Activated CD4-positive, alpha-beta memory T cell treated with anti-CD3 and anti-CD28 coated beads, Interleukin-2, amount 10 ng/mL, durations not matched to agents 7 days and 5 days (primary cell): ENCODE measurements around the gene RUNX2. TPM values are rescaled to one million over a fixed set of nuclear protein-coding genes. Genes with fewer than 3 reads are reported as not detected.
A peak's percentile ranks its signal among the peaks of the same experiment; 100 is the strongest.

Experiments used
- CTCF ChIA-PET: fragments of 350-600 bp; sonication (Branson Sonifier 250); formaldehyde crosslinking; loops from one replicate; lab custom pipeline; 2021; ENCODE audit warnings: antibody characterized with exemption, inconsistent platforms; lab: Charles Lee
- POLR2A ChIA-PET: fragments of 350-600 bp; sonication (Branson Sonifier 250); formaldehyde crosslinking; loops from one replicate; lab custom pipeline; 2021; ENCODE audit warnings: antibody characterized with exemption; lab: Charles Lee
- DNase-seq: peaks from one replicate; pipeline ENCODE4 v3.0.0-alpha.2; 2020
- H3K27ac Mint-ChIP-seq: one replicate; pipeline ENCODE4 v1.8.0; 2021; ENCODE audit warnings: mild to moderate bottlenecking, mixed read lengths
- H3K27me3 Mint-ChIP-seq: one replicate; pipeline ENCODE4 v1.8.0; 2021; ENCODE audit warnings: mixed read lengths
- H3K36me3 Mint-ChIP-seq: one replicate; pipeline ENCODE4 v1.8.0; 2021; ENCODE audit warnings: low read depth, mixed read lengths
- H3K4me1 Mint-ChIP-seq: one replicate; pipeline ENCODE4 v1.8.0; 2021; ENCODE audit warnings: mixed read lengths
- H3K4me3 Mint-ChIP-seq: one replicate; pipeline ENCODE4 v1.8.0; 2021; ENCODE audit warnings: mild to moderate bottlenecking, mixed read lengths
- H3K9me3 Mint-ChIP-seq: one replicate; pipeline ENCODE4 v1.8.0; 2021; ENCODE audit warnings: mixed read lengths
- total RNA-seq, 2 experiments: library from RNA; stranded (reverse); gene quantifications; one replicate each; pipeline ENCODE4 v1.2.3, GENCODE V29; 2021

RUNX2 gene
- total RNA-seq, 2 experiments from 2014 or later = 42.2 to 43.4 TPM

DNA sequence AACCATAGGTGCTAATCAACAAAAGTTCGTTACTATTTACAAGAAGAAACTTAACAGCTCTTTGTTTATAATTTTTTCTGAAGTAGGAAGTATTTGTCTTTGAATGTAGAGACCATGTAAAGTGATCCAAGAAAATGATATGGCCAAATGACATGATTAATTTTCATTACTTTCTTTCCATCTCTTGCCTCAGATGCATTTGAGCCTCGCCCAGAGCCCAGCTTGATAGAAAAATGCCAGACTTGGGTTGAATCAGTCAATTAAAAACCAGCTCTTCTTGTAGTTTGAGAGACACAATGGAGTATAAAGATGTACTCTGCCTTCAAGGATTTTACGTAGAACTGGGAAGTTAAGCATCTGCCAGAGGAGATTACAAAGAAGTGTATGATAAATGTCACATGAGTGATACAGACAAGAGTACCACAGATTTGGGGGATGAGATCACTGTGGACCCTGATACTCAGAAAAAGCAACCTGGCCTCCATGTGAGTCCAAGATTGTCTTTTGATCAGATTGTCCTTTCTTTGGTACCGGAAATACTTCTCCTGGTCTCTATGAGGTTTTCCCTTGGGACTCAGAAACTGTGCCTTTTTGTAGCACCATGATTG, 142.1 kb downstream of the RUNX2 start:
- Mint-ChIP-seq H3K4me3 (no peak overlapping the region), H3K27ac (no peak overlapping the region), H3K4me1 (peaks cover 59% of the 10 kb centered on the region), H3K27me3 (no peaks in the 10 kb centered on the region), H3K36me3 (peaks cover 66% of the 10 kb centered on the region), H3K9me3 (no peaks in the 10 kb centered on the region)
- ChIA-PET POLR2A (interaction anchor here (0.8 to 1.4 kb wide), 3 partner anchors 16 to 28 kb away, joined by 3 read pairs; no protein-coding TSS in a partner anchor), CTCF (no interaction called here)
- no peak for DNase-seq

DNA sequence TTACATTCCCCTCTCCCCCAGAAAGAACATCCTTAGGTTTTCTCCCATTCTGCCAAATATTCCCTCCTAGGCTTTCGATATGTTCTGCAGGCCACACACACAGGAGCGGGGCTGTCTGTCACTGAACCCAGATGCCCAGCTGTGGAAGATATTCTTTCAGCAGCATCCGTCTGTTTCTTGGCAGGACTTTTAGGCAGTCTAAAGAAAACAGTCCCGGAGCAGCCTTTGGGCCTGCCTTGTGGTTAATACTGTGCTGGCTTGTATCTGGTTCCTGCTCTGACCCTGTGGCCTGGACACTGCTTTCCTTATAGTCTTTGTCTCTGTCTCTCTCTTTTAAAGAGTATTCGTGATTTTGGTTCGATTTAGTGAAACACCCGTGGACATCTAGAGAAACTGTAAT, 144.3 kb downstream of the RUNX2 start:
- Mint-ChIP-seq H3K4me1 (peaks cover 60% of the 10 kb centered on the region), H3K27ac (no peak overlapping the region), H3K4me3 (no peak overlapping the region), H3K27me3 (no peaks in the 10 kb centered on the region), H3K9me3 (no peaks in the 10 kb centered on the region), H3K36me3 (peaks cover 69% of the 10 kb centered on the region)
- CTCF ChIA-PET = interaction anchor here (1.1 kb wide), 1 partner anchor 458 kb away, joined by 3 read pairs; no protein-coding TSS in a partner anchor
- no peak for DNase-seq
- POLR2A ChIA-PET = no interaction called here

DNA sequence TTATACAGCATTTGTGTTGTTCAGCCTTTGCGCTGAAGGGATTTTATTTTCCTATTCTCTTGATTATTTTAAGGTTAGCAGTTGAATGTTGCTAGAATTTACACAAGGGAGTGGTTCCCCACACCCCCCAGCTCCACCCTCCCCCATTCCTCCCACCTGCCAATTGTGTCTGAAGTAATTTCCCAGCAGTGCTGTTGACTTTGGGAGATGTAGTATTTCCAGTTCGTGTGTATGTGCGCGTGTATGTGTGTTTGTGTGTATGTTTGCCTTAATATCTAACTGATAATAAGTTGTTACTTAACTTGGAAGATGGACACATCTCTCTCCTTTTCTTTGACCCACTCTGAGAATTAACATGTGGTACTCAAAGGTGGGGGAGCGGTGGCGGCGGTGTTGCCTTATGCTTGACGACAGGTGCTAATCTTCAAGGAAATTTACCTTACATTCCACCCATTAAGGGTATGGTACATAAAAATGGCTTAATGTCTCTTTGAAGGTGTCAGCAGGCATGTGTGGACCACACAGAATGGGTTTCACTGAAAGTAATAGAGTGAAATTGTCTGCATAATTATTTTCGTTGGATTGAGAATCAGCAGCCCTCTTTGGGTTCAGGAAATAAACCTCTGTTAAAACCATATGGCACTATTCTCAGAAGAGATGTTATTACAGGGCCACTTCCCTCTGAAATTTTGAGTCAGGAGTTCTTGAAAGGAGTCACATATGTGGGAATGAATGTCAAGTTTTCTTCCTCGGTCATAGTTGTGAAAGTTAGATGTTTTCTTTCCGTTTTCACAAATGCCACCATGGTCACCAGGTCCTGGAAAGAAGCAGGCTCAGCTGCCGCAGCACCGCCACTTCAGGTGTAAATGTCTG, 145.2 kb downstream of the RUNX2 start:
- ChIA-PET POLR2A (no interaction called here), CTCF (no interaction called here)
- Mint-ChIP-seq H3K36me3 (peaks cover 61% of the 10 kb centered on the region), H3K27me3 (no peaks in the 10 kb centered on the region), H3K27ac (peak overlapping the region; percentile 3), H3K4me3 (no peak overlapping the region), H3K9me3 (no peaks in the 10 kb centered on the region), H3K4me1 (peaks cover 53% of the 10 kb centered on the region)
- no peak for DNase-seq

DNA sequence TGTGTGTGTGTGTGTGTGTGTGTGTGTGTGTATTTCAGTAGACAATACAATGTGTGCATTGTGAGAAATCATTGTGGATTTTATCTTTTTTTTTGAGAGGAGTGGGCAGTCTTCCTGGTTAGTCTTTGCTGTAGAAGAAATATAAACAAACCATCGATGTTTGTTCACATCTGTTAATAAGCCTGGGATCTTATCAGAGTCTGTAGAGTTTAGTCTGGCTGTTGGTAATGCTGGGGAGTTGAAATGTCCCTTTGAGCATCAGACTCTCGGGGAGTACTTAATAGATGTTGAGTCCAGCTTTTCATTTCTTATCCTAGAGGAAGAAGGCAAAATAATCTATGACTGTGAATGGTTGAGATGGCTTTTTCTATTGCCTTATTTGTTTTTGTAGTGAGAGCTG, 146.2 kb downstream of the RUNX2 start:
- Mint-ChIP-seq H3K36me3 (peaks cover 56% of the 10 kb centered on the region), H3K27me3 (no peaks in the 10 kb centered on the region), H3K4me1 (peaks cover 48% of the 10 kb centered on the region), H3K27ac (peak overlapping the region; percentile 23), H3K9me3 (no peaks in the 10 kb centered on the region), H3K4me3 (no peak overlapping the region)
- ChIA-PET CTCF (no interaction called here), POLR2A (interaction anchor here (1.1 to 1.5 kb wide), 2 partner anchors 12 to 15 kb away, joined by 3 read pairs; no protein-coding TSS in a partner anchor)
- DNase-seq = no peak

DNA sequence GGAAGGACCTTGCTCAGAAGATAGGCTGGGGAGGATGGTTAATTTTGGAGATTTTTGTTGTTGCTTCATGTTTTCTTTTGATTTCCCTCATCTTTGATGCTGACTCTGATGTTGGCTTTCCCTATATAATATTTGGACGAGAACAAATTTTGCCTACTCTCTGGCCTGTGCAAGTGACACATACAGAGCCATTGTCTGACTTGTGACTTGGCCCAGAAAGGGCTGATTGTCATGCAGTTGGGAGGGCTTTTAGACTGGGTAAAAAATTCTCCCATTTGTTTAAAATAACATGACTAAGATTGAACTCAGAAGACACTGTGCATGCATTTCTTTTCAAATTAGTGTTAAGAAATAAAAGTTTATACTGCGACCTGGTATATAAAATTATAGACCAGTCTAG, 148.2 kb downstream of the RUNX2 start:
- CTCF ChIA-PET = interaction anchor here (1.4 kb wide), 1 partner anchor 238 kb away, joined by 3 read pairs; no protein-coding TSS in a partner anchor
- H3K36me3 Mint-ChIP-seq = peaks cover 48% of the 10 kb centered on the region

DNA sequence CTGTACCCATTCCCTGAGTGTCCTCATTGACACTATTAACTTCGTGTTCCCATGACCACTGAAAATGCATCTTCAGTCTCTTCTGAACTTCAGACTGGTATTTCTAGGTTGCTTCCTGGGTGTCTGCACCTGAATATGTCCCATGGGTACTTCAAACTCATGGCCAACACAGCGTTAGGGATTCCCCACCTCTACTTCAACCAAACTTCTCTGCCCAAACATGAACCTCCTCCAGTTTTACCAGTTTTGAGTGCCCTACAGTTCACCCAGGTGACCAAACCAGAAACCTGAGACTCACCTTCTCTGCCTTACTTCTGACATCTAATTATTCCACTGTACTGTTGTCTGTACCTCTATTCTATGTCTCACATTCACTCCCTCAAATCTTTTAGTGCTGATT, 149.1 kb downstream of the RUNX2 start:
- peaks cover 53% of the 10 kb centered on the region for H3K4me1 Mint-ChIP-seq
- ChIA-PET POLR2A (interaction anchor here (1.0 to 2.3 kb wide), 2 partner anchors 13 to 19 kb away, joined by 3 to 7 read pairs; no protein-coding TSS in a partner anchor), CTCF (interaction anchor here (1.4 kb wide), 1 partner anchor 237 kb away, joined by 3 read pairs; no protein-coding TSS in a partner anchor)
- DNase-seq = no peak
- no peak overlapping the region for H3K4me3 Mint-ChIP-seq
- no peaks in the 10 kb centered on the region for H3K9me3 Mint-ChIP-seq
- no peaks in the 10 kb centered on the region for H3K27me3 Mint-ChIP-seq
- H3K36me3 Mint-ChIP-seq = peaks cover 45% of the 10 kb centered on the region
- no peak overlapping the region for H3K27ac Mint-ChIP-seq

More for the DNA sequence above, 148.2 kb downstream of the RUNX2 start:
- Mint-ChIP-seq H3K27me3 (no peaks in the 10 kb centered on the region), H3K9me3 (no peaks in the 10 kb centered on the region), H3K4me1 (peaks cover 55% of the 10 kb centered on the region), H3K4me3 (no peak overlapping the region), H3K27ac (peak overlapping the region; percentile 11)
- POLR2A ChIA-PET = interaction anchor here (1.0 kb wide), 1 partner anchor 14 kb away, joined by 3 read pairs; no protein-coding TSS in a partner anchor
- no peak for DNase-seq

DNA sequence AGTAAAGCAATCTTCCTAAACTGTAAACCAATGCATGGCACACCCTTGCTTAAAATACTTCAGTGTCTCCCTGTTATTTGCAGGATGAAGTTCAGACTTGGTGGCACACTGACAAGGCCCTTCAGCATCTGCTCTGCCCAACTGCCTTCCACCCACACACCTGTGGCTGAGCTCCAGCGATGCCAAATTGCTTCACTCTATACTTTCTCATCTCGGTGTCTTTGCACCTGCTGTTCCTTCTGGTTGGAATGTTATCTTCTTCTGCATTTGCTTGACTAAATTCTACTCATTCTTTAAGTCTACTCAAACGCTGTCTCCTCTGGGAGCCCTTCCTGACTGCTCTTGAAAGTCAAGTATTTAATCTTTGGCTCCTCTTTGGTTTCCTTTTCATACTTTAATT, 149.7 kb downstream of the RUNX2 start:
- POLR2A ChIA-PET = interaction anchor here (1.4 to 2.3 kb wide), 2 partner anchors 18 to 27 kb away, joined by 3 to 7 read pairs; no protein-coding TSS in a partner anchor
- no peak for DNase-seq
- Mint-ChIP-seq H3K4me3 (no peak overlapping the region), H3K27me3 (no peaks in the 10 kb centered on the region), H3K36me3 (peaks cover 42% of the 10 kb centered on the region), H3K9me3 (no peaks in the 10 kb centered on the region), H3K4me1 (peaks cover 50% of the 10 kb centered on the region), H3K27ac (no peak overlapping the region)
- CTCF ChIA-PET = interaction anchor here (1.4 kb wide), 1 partner anchor 237 kb away, joined by 3 read pairs; no protein-coding TSS in a partner anchor

DNA sequence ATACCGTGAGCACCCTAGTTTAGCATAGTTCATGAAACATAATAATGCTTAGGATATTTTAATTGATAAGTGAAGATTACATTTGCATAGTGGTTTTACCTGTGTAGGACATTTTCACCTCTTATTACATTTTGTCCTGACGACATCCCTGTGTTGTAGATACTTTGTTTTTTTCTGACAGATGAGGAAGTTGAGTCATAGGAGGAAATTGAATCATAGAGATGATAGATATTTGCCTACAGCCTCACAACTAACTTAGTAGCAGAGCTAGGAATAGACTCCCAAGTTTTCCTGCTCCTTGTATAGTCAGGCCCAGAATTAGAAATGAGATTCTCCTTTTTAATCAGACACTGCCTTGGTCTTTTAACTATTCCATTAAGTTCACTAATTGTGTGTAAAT, 150.1 kb downstream of the RUNX2 start:
- POLR2A ChIA-PET = interaction anchor here (0.8 to 2.3 kb wide), 3 partner anchors 18 to 32 kb away, joined by 3 to 7 read pairs (median 3); no protein-coding TSS in a partner anchor
- CTCF ChIA-PET = no interaction called here
- Mint-ChIP-seq H3K9me3 (no peaks in the 10 kb centered on the region), H3K36me3 (peaks cover 43% of the 10 kb centered on the region), H3K27me3 (no peaks in the 10 kb centered on the region), H3K4me3 (no peak overlapping the region), H3K27ac (no peak overlapping the region), H3K4me1 (peaks cover 49% of the 10 kb centered on the region)
- DNase-seq = no peak

DNA sequence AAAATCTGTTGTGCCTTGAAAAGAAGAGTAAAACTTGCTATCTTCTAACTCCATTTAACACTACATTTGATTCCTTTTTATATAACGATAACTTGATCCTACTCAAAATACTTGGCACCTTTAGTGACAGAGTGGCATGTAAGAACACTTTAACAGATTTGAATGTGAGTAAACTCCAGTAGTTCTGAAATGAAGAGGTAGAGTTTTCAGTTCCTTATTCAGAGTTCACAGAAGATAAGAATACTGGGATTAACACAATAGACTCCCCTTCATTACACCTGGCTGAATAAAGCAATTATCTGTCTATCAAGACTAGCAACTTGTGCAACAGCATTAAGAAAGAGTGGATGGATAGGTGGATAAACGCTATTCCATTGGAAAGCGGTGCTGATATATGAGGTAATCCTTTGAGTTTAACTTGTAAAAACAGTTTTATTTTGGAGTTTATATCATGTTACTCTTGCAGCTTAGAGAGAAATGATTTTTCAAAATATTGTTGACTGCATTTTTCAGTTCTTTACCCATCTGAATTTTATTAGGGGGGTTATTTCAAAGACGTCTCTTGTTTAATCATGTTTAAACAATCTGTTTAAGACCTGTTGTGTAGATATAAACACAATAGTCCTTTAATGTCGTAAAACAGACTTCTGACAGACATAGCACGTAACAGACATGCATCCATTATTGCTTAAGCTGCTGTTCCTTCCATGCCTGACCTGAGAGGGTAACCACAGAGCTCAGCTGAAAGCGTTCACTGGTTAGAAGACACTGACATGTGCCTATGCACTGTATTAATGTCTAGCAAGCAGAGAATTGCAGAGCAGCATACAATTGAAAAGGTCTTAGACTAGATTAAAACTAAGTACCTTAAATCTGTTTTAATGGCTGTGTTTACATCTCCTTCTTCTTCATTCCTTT, 152.0 kb downstream of the RUNX2 start:
- no peak for DNase-seq
- H3K27ac Mint-ChIP-seq = no peak overlapping the region

DNA sequence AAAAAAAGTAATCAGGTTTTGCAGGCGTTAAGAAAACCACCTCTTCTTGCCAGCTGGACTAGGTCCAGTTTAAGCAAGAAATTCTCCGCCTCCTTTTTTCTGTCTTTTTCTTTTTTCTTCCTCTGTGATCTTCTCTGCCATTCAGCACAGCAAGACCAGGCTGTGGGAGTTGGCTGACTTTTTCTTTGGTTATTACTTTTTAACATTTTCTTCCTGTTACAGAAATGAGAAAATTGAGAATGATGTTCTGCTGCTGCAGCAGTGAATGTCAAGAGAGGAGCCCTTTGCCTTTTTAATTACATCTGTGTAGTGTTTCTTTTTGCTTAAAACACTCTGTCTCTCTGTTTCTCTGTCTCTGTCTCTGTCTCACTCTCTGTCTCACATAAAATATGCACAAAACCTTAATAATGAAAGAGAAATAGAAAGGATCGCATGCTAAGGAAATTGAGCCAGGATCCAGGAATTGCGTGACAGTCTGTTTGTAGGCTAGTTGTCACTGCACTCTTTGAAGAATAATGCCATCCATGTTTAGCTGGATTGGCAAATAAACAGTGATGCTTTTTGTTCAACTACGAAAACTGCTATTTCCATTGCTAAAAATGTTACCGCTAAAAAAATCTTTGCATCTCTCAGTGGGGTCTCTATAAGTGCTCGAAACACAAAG, 152.8 kb downstream of the RUNX2 start:
- DNase-seq = no peak
- POLR2A ChIA-PET = interaction anchor here (1.2 kb wide), 1 partner anchor 44 kb away, joined by 5 read pairs; no protein-coding TSS in a partner anchor
- H3K27me3 Mint-ChIP-seq = no peaks in the 10 kb centered on the region
- no peak overlapping the region for H3K4me3 Mint-ChIP-seq
- H3K4me1 Mint-ChIP-seq = peaks cover 45% of the 10 kb centered on the region
- no peaks in the 10 kb centered on the region for H3K9me3 Mint-ChIP-seq
- peaks cover 45% of the 10 kb centered on the region for H3K36me3 Mint-ChIP-seq
- H3K27ac Mint-ChIP-seq = no peak overlapping the region
- CTCF ChIA-PET = no interaction called here

More for the DNA sequence above, 152.0 kb downstream of the RUNX2 start:
- H3K4me1 Mint-ChIP-seq = peaks cover 48% of the 10 kb centered on the region
- POLR2A ChIA-PET = interaction anchor here (1.2 kb wide), 1 partner anchor 43 kb away, joined by 5 read pairs; no protein-coding TSS in a partner anchor
- no peaks in the 10 kb centered on the region for H3K9me3 Mint-ChIP-seq
- H3K27me3 Mint-ChIP-seq = no peaks in the 10 kb centered on the region
- CTCF ChIA-PET = no interaction called here
- H3K36me3 Mint-ChIP-seq = peaks cover 42% of the 10 kb centered on the region
- no peak overlapping the region for H3K4me3 Mint-ChIP-seq

DNA sequence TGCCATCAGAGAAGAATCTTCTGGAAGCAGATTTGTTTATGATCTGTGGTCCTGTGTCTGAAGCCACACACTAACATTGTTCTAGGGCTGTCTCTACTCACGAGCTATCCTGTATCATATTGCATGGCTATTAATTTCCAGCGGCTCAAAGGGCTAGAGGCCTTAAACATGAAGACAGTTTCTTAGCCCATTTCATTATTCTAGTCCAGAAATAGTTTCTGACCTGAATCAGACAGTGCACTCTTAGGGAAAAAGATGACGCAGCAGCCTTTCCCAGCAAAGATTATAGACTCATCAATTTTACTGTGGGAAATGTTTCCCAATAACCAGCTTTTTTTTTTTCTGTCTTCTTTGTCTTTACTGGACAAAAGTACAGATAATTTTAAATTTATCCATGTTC, 154.9 kb downstream of the RUNX2 start:
- H3K4me1 Mint-ChIP-seq = peaks cover 59% of the 10 kb centered on the region
- H3K27ac Mint-ChIP-seq = no peak overlapping the region
- no peak for DNase-seq
- POLR2A ChIA-PET = interaction anchor here (1.2 kb wide), 2 partner anchors 10 to 57 kb away, joined by 3 read pairs; no protein-coding TSS in a partner anchor
- no peak overlapping the region for H3K4me3 Mint-ChIP-seq
- CTCF ChIA-PET = no interaction called here
- H3K27me3 Mint-ChIP-seq = no peaks in the 10 kb centered on the region
- no peaks in the 10 kb centered on the region for H3K9me3 Mint-ChIP-seq
- peaks cover 56% of the 10 kb centered on the region for H3K36me3 Mint-ChIP-seq
